Activated T-helper 17 cell treated with anti-CD3 and anti-CD28 coated beads, Interleukin-2, amount 50 U/mL, for 72 hours (primary cell): Measurements from ENCODE around the gene SPSB4. TPM values are rescaled to one million over a fixed set of nuclear protein-coding genes. Genes with fewer than 3 reads are reported as not detected.

Experiments
- ATAC-seq: fragments of 150-1000 bp; cut with Tn5 transposase; replicated peaks from 2 replicates; pipeline ENCODE4 v1.10.0; 2021; ENCODE audit warnings: mild to moderate bottlenecking, moderate library complexity
- H3K27ac Mint-ChIP-seq: one replicate; pipeline ENCODE4 v1.8.0; 2022; ENCODE audit warnings: mixed read lengths
- H3K27me3 Mint-ChIP-seq: one replicate; pipeline ENCODE4 v1.8.0; 2022; ENCODE audit warnings: mixed read lengths
- H3K36me3 Mint-ChIP-seq: one replicate; pipeline ENCODE4 v1.8.0; 2022; ENCODE audit warnings: low read depth, mild to moderate bottlenecking, mixed read lengths
- H3K4me1 Mint-ChIP-seq: one replicate; pipeline ENCODE4 v1.8.0; 2022; ENCODE audit warnings: mixed read lengths
- H3K4me3 Mint-ChIP-seq: one replicate; pipeline ENCODE4 v1.8.0; 2022; ENCODE audit warnings: mild to moderate bottlenecking, mixed read lengths
- H3K9me3 Mint-ChIP-seq: one replicate; pipeline ENCODE4 v1.8.0; 2022; ENCODE audit warnings: mixed read lengths
- total RNA-seq, 2 donors: library from RNA; stranded (reverse); gene quantifications; one replicate each; pipeline ENCODE4 v1.2.3, GENCODE V29; 2022

The SPSB4 gene
- total RNA-seq, 2 donors from 2014 or later = not detected

GRCh38 chr3:141044695-141045641 is 6.2 kb upstream of the SPSB4 start:
- peak; percentile 44 for ATAC-seq
- Mint-ChIP-seq H3K4me1 (no peaks in the 10 kb centered on the region), H3K4me3 (no peak overlapping the region), H3K9me3 (no peaks in the 10 kb centered on the region), H3K27ac (no peak overlapping the region), H3K27me3 (peaks cover 31% of the 10 kb centered on the region), H3K36me3 (no peaks in the 10 kb centered on the region)

DNA sequence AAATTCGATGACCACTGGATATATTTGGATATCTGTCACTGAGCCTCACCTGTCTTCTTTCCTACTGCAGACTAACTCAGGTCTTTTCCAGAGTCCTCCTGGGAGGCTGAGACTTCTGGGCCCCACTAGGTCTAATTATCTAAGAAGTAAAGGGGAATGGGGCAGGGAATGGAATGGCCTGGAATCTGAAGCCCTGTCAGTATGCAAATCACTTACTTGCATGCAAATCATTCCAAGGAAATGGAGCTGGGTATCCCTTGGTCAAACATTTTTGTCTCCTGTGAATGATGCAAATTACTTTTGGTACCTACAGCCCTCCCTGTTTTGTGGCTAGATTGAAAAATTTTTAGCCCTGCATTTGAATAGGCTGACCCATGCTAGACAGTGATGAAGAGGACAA is 5.3 kb upstream of the SPSB4 start:
- Mint-ChIP-seq H3K36me3 (no peaks in the 10 kb centered on the region), H3K27ac (no peak overlapping the region), H3K27me3 (peaks cover 40% of the 10 kb centered on the region), H3K4me3 (no peak overlapping the region), H3K9me3 (no peaks in the 10 kb centered on the region), H3K4me1 (no peaks in the 10 kb centered on the region)
- ATAC-seq = no peak

DNA sequence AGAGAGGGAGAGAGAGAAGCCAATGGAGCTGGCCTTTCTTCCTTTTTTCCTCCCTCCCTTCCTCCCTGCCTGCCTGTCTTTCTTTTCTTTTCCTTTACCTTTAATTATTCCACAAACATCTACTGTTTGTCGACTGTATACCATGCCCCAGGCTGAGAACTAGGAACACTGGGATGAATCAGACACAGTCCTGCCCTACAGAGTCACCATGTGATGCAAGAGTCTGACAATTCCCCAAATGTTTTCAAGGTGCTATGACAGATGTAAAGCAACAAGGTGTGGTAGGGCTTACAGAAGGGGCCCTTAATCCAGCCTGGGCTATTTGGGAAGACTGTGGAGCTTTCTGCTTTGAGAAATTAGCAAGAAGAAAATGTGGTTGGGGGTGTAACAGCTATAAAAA is 4.0 kb upstream of the SPSB4 start:
- H3K4me3 Mint-ChIP-seq = no peak overlapping the region
- H3K27me3 Mint-ChIP-seq = peaks cover 43% of the 10 kb centered on the region
- H3K36me3 Mint-ChIP-seq = no peaks in the 10 kb centered on the region

DNA sequence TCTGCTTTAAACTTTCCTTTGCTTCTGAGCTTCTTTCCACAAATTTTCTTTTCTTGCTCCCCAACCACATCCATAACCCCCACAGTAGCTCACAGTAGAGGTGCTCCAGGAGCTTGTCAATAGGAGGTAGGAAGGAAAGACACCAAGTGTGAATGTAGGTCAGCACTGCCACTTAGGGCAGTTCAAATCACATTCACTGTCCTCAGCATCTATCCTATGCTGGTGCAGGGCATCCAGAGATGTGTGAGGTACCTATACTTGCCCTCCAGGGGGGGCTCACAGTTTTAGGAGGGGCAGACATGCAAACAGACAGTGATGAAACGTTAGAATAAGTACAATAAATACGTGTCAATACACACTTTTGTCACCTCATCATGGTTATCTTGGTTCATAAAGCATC is 1.5 kb upstream of the SPSB4 start:
- no peak for ATAC-seq
- H3K27me3 Mint-ChIP-seq = peaks cover 54% of the 10 kb centered on the region
- no peak overlapping the region for H3K4me3 Mint-ChIP-seq

More for the DNA sequence above, 4.0 kb upstream of the SPSB4 start:
- Mint-ChIP-seq H3K4me1 (peaks cover 2% of the 10 kb centered on the region), H3K27ac (no peak overlapping the region), H3K9me3 (no peaks in the 10 kb centered on the region)
- no peak for ATAC-seq

GRCh38 chr3:141051443-141052200 is 475 bp downstream of the SPSB4 start:
- H3K36me3 Mint-ChIP-seq = no peaks in the 10 kb centered on the region
- no peak for ATAC-seq
- peak overlapping the region; percentile 14 for H3K4me3 Mint-ChIP-seq
- H3K27me3 Mint-ChIP-seq = peaks cover 66% of the 10 kb centered on the region
- no peaks in the 10 kb centered on the region for H3K9me3 Mint-ChIP-seq
- no peak overlapping the region for H3K27ac Mint-ChIP-seq
- peaks cover 5% of the 10 kb centered on the region for H3K4me1 Mint-ChIP-seq

More for the DNA sequence above, 1.5 kb upstream of the SPSB4 start:
- Mint-ChIP-seq H3K9me3 (no peaks in the 10 kb centered on the region), H3K27ac (no peak overlapping the region), H3K36me3 (no peaks in the 10 kb centered on the region), H3K4me1 (peaks cover 5% of the 10 kb centered on the region)

DNA sequence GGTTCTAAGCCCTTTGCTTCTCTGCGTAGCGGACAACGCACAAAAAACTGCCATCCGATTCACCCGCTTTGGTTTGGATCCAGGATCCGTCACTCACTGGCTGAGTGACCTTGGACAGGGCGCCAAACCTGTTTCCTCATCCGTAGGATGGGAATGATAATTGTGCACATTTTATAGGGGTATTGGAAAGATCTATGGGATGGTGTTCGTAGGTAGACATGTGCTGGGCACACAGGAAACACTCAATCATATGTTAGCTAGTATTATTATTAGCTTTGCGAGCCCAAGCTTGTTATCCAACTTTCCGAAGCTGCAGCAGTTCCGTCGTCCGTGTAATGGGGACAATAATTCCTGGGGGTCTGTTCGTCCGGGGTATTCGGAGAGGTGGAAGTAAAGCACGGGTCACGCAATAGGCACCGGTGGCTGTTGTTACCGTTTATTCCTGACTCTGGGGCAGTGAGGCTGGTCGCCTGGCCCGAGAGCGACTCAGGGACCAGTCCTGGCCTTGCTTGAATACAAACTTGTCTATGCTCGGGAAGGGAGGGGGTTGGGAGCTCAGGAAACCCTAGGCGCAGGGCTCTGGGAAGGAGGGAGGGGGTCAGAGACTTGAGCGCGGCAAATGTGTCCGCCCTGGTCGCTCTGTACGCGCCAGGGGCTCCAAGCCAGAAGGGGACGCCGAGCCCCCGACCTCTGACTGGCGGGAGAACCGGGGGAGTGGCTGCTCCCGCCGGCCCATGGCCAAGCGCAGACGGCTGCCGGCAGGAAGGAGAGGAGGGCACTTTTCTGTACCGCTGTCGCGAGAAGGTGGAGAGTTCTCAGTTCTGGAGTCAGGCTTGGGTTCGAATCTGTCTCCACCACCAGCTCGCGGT is 1.3 kb downstream of the SPSB4 start:
- Mint-ChIP-seq H3K36me3 (no peaks in the 10 kb centered on the region), H3K27ac (no peak overlapping the region), H3K9me3 (no peaks in the 10 kb centered on the region), H3K4me1 (peaks cover 5% of the 10 kb centered on the region), H3K27me3 (peaks cover 59% of the 10 kb centered on the region), H3K4me3 (peak overlapping the region; percentile 14)
- ATAC-seq = no peak

DNA sequence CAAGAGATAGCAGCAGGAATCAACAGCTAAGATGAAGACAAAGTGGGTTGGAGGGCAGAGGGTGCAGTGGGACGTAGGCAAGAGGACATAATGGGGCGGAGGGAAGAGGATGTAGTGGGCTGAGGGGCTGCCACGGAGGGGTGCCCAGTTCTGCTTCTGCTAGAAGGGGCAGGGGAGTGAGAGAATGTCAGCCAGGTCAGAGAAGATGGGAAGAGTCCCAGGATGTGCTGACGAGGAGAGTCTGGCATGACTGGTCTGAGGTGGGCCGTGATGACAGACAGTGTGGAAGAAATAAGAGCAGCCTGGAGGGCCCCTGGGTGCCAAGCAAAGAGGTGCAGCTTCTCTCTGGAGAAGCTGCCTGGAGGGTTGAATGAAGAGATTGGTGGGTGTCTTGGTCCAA is 4.0 kb downstream of the SPSB4 start:
- H3K9me3 Mint-ChIP-seq = no peaks in the 10 kb centered on the region
- ATAC-seq = no peak
- no peak overlapping the region for H3K4me3 Mint-ChIP-seq
- H3K27me3 Mint-ChIP-seq = peaks cover 37% of the 10 kb centered on the region
- no peaks in the 10 kb centered on the region for H3K36me3 Mint-ChIP-seq
- H3K4me1 Mint-ChIP-seq = peaks cover 5% of the 10 kb centered on the region
- no peak overlapping the region for H3K27ac Mint-ChIP-seq

- H3K27me3 Mint-ChIP-seq = peaks cover 30% of the 10 kb centered on the region
- H3K27ac Mint-ChIP-seq = no peak overlapping the region
- no peak overlapping the region for H3K4me3 Mint-ChIP-seq
- no peak for ATAC-seq
- H3K4me1 Mint-ChIP-seq = peaks cover 5% of the 10 kb centered on the region
- no peaks in the 10 kb centered on the region for H3K9me3 Mint-ChIP-seq
- no peaks in the 10 kb centered on the region for H3K36me3 Mint-ChIP-seq
Measured at GRCh38 chr3:141055536-141056445, 4.6 kb downstream of the SPSB4 start.

GRCh38 chr3:141056751-141057171 is 5.6 kb downstream of the SPSB4 start:
- no peak for ATAC-seq
- peaks cover 29% of the 10 kb centered on the region for H3K27me3 Mint-ChIP-seq
- no peak overlapping the region for H3K27ac Mint-ChIP-seq
- no peaks in the 10 kb centered on the region for H3K9me3 Mint-ChIP-seq
- no peak overlapping the region for H3K4me3 Mint-ChIP-seq
- peaks cover 5% of the 10 kb centered on the region for H3K4me1 Mint-ChIP-seq
- no peaks in the 10 kb centered on the region for H3K36me3 Mint-ChIP-seq

- H3K4me3 Mint-ChIP-seq = no peak overlapping the region
Measured at GRCh38 chr3:141057436-141057835, 6.3 kb downstream of the SPSB4 start.

GRCh38 chr3:141057946-141058800 is 7.0 kb downstream of the SPSB4 start:
- no peak overlapping the region for H3K4me3 Mint-ChIP-seq
- no peak overlapping the region for H3K27ac Mint-ChIP-seq
- H3K27me3 Mint-ChIP-seq = peaks cover 25% of the 10 kb centered on the region
- no peak for ATAC-seq
- H3K36me3 Mint-ChIP-seq = no peaks in the 10 kb centered on the region
- H3K9me3 Mint-ChIP-seq = no peaks in the 10 kb centered on the region
- H3K4me1 Mint-ChIP-seq = no peaks in the 10 kb centered on the region

More at GRCh38 chr3:141057436-141057835, 6.3 kb downstream of the SPSB4 start:
- Mint-ChIP-seq H3K9me3 (no peaks in the 10 kb centered on the region), H3K27me3 (peaks cover 24% of the 10 kb centered on the region), H3K27ac (no peak overlapping the region), H3K36me3 (no peaks in the 10 kb centered on the region), H3K4me1 (peaks cover under 1% of the 10 kb centered on the region)
- no peak for ATAC-seq

DNA sequence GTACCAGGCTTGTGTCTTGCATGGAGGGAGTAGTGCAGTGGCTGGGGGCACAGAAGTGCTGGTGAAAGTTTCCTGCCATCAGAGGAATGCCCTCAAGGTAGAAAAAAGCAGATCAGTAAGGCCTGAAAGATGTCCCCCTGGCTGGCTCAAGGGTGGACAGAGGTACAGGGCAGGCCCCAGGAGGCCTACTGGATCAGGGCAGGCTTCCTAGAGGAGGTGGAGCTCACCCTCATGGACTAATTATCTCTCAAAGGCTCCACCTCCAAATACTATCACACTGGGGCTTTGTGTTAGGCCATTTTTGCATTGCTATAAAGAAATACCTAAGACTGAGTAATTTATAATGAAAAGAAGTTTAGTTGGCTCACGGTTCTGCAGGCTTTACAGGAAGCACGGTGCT is 7.8 kb downstream of the SPSB4 start:
- H3K4me1 Mint-ChIP-seq = no peaks in the 10 kb centered on the region
- peaks cover 18% of the 10 kb centered on the region for H3K27me3 Mint-ChIP-seq
- no peaks in the 10 kb centered on the region for H3K36me3 Mint-ChIP-seq
- no peaks in the 10 kb centered on the region for H3K9me3 Mint-ChIP-seq
- H3K27ac Mint-ChIP-seq = no peak overlapping the region
- no peak for ATAC-seq
- H3K4me3 Mint-ChIP-seq = no peak overlapping the region

DNA sequence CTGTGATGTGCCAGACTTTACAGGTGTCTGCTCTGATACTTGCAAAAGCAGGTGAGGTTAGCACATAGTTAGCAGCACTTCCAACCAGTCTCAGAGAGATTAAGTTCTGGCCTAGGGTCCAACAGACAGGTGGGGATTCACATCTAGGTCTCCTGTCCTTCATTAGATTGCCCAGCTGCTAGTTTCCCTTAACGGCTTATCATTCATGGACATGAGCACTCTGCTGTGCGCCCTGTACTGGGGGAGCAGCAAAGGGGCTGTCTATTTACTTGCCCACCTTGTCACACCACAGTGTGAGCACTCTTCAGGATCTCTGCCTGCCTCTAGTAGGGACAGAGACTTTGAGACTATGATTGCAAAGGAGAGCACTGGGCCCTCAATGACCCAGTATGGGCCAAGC is 8.7 kb downstream of the SPSB4 start:
- Mint-ChIP-seq H3K27ac (no peak overlapping the region), H3K9me3 (no peaks in the 10 kb centered on the region), H3K27me3 (peaks cover 16% of the 10 kb centered on the region), H3K4me3 (no peak overlapping the region), H3K36me3 (no peaks in the 10 kb centered on the region), H3K4me1 (no peaks in the 10 kb centered on the region)
- ATAC-seq = no peak
